GM12891 (cell line): ENCODE results near the gene C8G.

ENCODE experiments used
- PAX5 ChIP-seq: IDR thresholded peaks from 2 replicates; pipeline ENCODE4 v1.6.1; 2011; ENCODE audit warnings: low read length, moderate library complexity, mild to moderate bottlenecking; ENCODE audit not compliant: insufficient read depth, severe bottlenecking
- POLR2A ChIP-seq: IDR thresholded peaks from 2 replicates; pipeline ENCODE4 v1.6.1; 2011; ENCODE audit warnings: low read depth, low read length, control low read depth
- POLR2AphosphoS5 ChIP-seq: IDR thresholded peaks from 2 replicates; pipeline ENCODE4 v1.6.1; 2011; ENCODE audit warnings: low read depth, low read length, control low read depth
- POU2F2 ChIP-seq: IDR thresholded peaks from 2 replicates; pipeline ENCODE4 v1.6.1; 2011; ENCODE audit warnings: low read depth, mild to moderate bottlenecking, control low read depth, low read length, moderate library complexity
- TAF1 ChIP-seq: IDR thresholded peaks from 2 replicates; pipeline ENCODE4 v1.6.1; 2011; ENCODE audit warnings: low read depth, low read length, control low read depth

- TF ChIP-seq POLR2AphosphoS5 (no peak), POLR2A (no peak), TAF1 (no peak), POU2F2 (no peak), PAX5 (no peak)
These were observed 40.1 kb downstream of the C8G start for GRCh38 chr9:136985027-136985602.
